ENCODE results near the gene DGKH. TPM values are rescaled to one million over a fixed set of nuclear protein-coding genes. Genes with fewer than 3 reads are reported as not detected.

Gene DGKH
- total RNA-seq, 1 donor = 3.9 TPM

- Histone ChIP-seq H3K4me3 (ENCODE audit: low read length) (no peak overlapping the region), H3K27me3 (ENCODE audit: insufficient read depth, low read length) (peaks cover 8% of the 10 kb centered on the region), H3K4me1 (ENCODE audit: insufficient read depth, low read length) (peaks cover 17% of the 10 kb centered on the region), H3K9me3 (ENCODE audit: low read depth, low read length) (no peaks in the 10 kb centered on the region)
Measured at GRCh38 chr13:42036711-42037110, 11.7 kb upstream of the DGKH start.

- peaks cover 19% of the 10 kb centered on the region for H3K4me1 ChIP-seq (ENCODE audit: insufficient read depth, low read length)
- no peaks in the 10 kb centered on the region for H3K9me3 ChIP-seq (ENCODE audit: low read depth, low read length)
- peaks cover 16% of the 10 kb centered on the region for H3K27me3 ChIP-seq (ENCODE audit: insufficient read depth, low read length)
- no peak overlapping the region for H3K4me3 ChIP-seq (ENCODE audit: low read length)
Measured at GRCh38 chr13:42038661-42039456, 9.6 kb upstream of the DGKH start.

GRCh38 chr13:42039457-42039945 is 8.9 kb upstream of the DGKH start:
- peaks cover 19% of the 10 kb centered on the region for H3K4me1 ChIP-seq (ENCODE audit: insufficient read depth, low read length)
- H3K27me3 ChIP-seq (ENCODE audit: insufficient read depth, low read length) = peaks cover 14% of the 10 kb centered on the region
- peak overlapping the region; percentile 80 for H3K4me3 ChIP-seq (ENCODE audit: low read length)
- no peaks in the 10 kb centered on the region for H3K9me3 ChIP-seq (ENCODE audit: low read depth, low read length)

- no peaks in the 10 kb centered on the region for H3K9me3 ChIP-seq (ENCODE audit: low read depth, low read length)
- H3K4me3 ChIP-seq (ENCODE audit: low read length) = peak overlapping the region; percentile 80
- peaks cover 19% of the 10 kb centered on the region for H3K4me1 ChIP-seq (ENCODE audit: insufficient read depth, low read length)
- peaks cover 17% of the 10 kb centered on the region for H3K27me3 ChIP-seq (ENCODE audit: insufficient read depth, low read length)
Measured at GRCh38 chr13:42039946-42040729, 8.3 kb upstream of the DGKH start.

- H3K4me3 ChIP-seq (ENCODE audit: low read length) = peak overlapping the region; percentile 80
- H3K4me1 ChIP-seq (ENCODE audit: insufficient read depth, low read length) = peaks cover 19% of the 10 kb centered on the region
- H3K9me3 ChIP-seq (ENCODE audit: low read depth, low read length) = no peaks in the 10 kb centered on the region
- peaks cover 19% of the 10 kb centered on the region for H3K27me3 ChIP-seq (ENCODE audit: insufficient read depth, low read length)
Measured at GRCh38 chr13:42040730-42041010, 7.8 kb upstream of the DGKH start.

- Histone ChIP-seq H3K9me3 (ENCODE audit: low read depth, low read length) (no peaks in the 10 kb centered on the region), H3K27me3 (ENCODE audit: insufficient read depth, low read length) (peaks cover 20% of the 10 kb centered on the region), H3K4me3 (ENCODE audit: low read length) (peak overlapping the region; percentile 38), H3K4me1 (ENCODE audit: insufficient read depth, low read length) (peaks cover 19% of the 10 kb centered on the region)
Measured at GRCh38 chr13:42041011-42041683, 7.3 kb upstream of the DGKH start.

- Histone ChIP-seq H3K27me3 (ENCODE audit: insufficient read depth, low read length) (peaks cover 25% of the 10 kb centered on the region), H3K9me3 (ENCODE audit: low read depth, low read length) (no peaks in the 10 kb centered on the region), H3K4me3 (ENCODE audit: low read length) (no peak overlapping the region), H3K4me1 (ENCODE audit: insufficient read depth, low read length) (peaks cover 19% of the 10 kb centered on the region)
Measured at GRCh38 chr13:42041684-42042035, 6.8 kb upstream of the DGKH start.

- Histone ChIP-seq H3K27me3 (ENCODE audit: insufficient read depth, low read length) (peaks cover 41% of the 10 kb centered on the region), H3K9me3 (ENCODE audit: low read depth, low read length) (no peaks in the 10 kb centered on the region), H3K4me3 (ENCODE audit: low read length) (no peak overlapping the region), H3K4me1 (ENCODE audit: insufficient read depth, low read length) (peaks cover 33% of the 10 kb centered on the region)
Measured at GRCh38 chr13:42043676-42044075, 4.8 kb upstream of the DGKH start.

- H3K9me3 ChIP-seq (ENCODE audit: low read depth, low read length) = no peaks in the 10 kb centered on the region
- no peak overlapping the region for H3K4me3 ChIP-seq (ENCODE audit: low read length)
- peaks cover 40% of the 10 kb centered on the region for H3K27me3 ChIP-seq (ENCODE audit: insufficient read depth, low read length)
Measured at GRCh38 chr13:42046448-42046847, 2.0 kb upstream of the DGKH start.

GRCh38 chr13:42047561-42048341 is 697 bp upstream of the DGKH start:
- H3K27me3 ChIP-seq (ENCODE audit: insufficient read depth, low read length) = peaks cover 31% of the 10 kb centered on the region

More at GRCh38 chr13:42046448-42046847, 2.0 kb upstream of the DGKH start:
- H3K4me1 ChIP-seq (ENCODE audit: insufficient read depth, low read length) = peaks cover 26% of the 10 kb centered on the region

GRCh38 chr13:42048684-42049453 is 421 bp downstream of the DGKH start:
- Histone ChIP-seq H3K4me3 (ENCODE audit: low read length) (peak overlapping the region; percentile 61), H3K4me1 (ENCODE audit: insufficient read depth, low read length) (peaks cover 21% of the 10 kb centered on the region), H3K9me3 (ENCODE audit: low read depth, low read length) (no peaks in the 10 kb centered on the region), H3K27me3 (ENCODE audit: insufficient read depth, low read length) (peaks cover 31% of the 10 kb centered on the region)

More at GRCh38 chr13:42047561-42048341, 697 bp upstream of the DGKH start:
- Histone ChIP-seq H3K9me3 (ENCODE audit: low read depth, low read length) (no peaks in the 10 kb centered on the region), H3K4me3 (ENCODE audit: low read length) (peak overlapping the region; percentile 61), H3K4me1 (ENCODE audit: insufficient read depth, low read length) (peaks cover 21% of the 10 kb centered on the region)

- Histone ChIP-seq H3K27me3 (ENCODE audit: insufficient read depth, low read length) (peaks cover 31% of the 10 kb centered on the region), H3K9me3 (ENCODE audit: low read depth, low read length) (no peaks in the 10 kb centered on the region), H3K4me1 (ENCODE audit: insufficient read depth, low read length) (peaks cover 21% of the 10 kb centered on the region), H3K4me3 (ENCODE audit: low read length) (peak overlapping the region; percentile 50)
Measured at GRCh38 chr13:42049454-42049813, 986 bp downstream of the DGKH start.

- H3K4me3 ChIP-seq (ENCODE audit: low read length) = no peak overlapping the region
- no peaks in the 10 kb centered on the region for H3K27me3 ChIP-seq (ENCODE audit: insufficient read depth, low read length)
- H3K9me3 ChIP-seq (ENCODE audit: low read depth, low read length) = no peaks in the 10 kb centered on the region
- no peaks in the 10 kb centered on the region for H3K4me1 ChIP-seq (ENCODE audit: insufficient read depth, low read length)
Measured at GRCh38 chr13:42054798-42055499, 6.5 kb downstream of the DGKH start.

Data from mononuclear cell (primary cell).